HepG2 (cell line): ENCODE measurements around the gene USP36. TPM values are rescaled to one million over a fixed set of nuclear protein-coding genes. Genes with fewer than 3 reads are reported as not detected.

Experiments
- CSRNP2 ChIP-seq: sonication (generic); formaldehyde crosslinking; conservative IDR thresholded peaks from 2 replicates; pipeline ENCODE4 v1.8.0; 2022; ENCODE audit warnings: low read depth, missing genetic modification reagents
- HNRNPLL ChIP-seq: fragments of 200-400 bp; formaldehyde crosslinking; IDR thresholded peaks from 2 replicates; pipeline ENCODE4 v1.6.1; 2017; ENCODE audit warnings: mild to moderate bottlenecking, low read depth, low read length; ENCODE audit not compliant: poor library complexity, severe bottlenecking
- NFKBIZ ChIP-seq: IDR thresholded peaks from 2 replicates; pipeline ENCODE4 v1.6.1; 2018; ENCODE audit warnings: missing genetic modification reagents, missing compliant biosample characterization
- SMAD3 ChIP-seq: sonication (generic); formaldehyde crosslinking; IDR thresholded peaks from 2 replicates; pipeline ENCODE4 v1.4.0; 2020; ENCODE audit warnings: missing genetic modification reagents
- SMARCC2 ChIP-seq: fragments of 450-650 bp; IDR thresholded peaks from 2 replicates; pipeline ENCODE4 v1.6.1; 2017; ENCODE audit warnings: antibody characterized with exemption, mild to moderate bottlenecking
- ZNF136 ChIP-seq: sonication (generic); formaldehyde crosslinking; IDR thresholded peaks from 2 replicates; pipeline ENCODE4 v1.8.1; 2022; ENCODE audit warnings: low read depth, mild to moderate bottlenecking, moderate library complexity, missing genetic modification reagents
- ZNF160 ChIP-seq: sonication (generic); formaldehyde crosslinking; IDR thresholded peaks from 2 replicates; pipeline ENCODE4 v1.8.0; 2022; ENCODE audit warnings: mild to moderate bottlenecking, inconsistent platforms, missing genetic modification reagents
- ZNF276 ChIP-seq: sonication (generic); formaldehyde crosslinking; IDR thresholded peaks from 2 replicates; pipeline ENCODE4 v1.4.0; 2020; ENCODE audit warnings: mild to moderate bottlenecking, low read depth, missing genetic modification reagents
- ZNF329 ChIP-seq: sonication (generic); formaldehyde crosslinking; IDR thresholded peaks from 2 replicates; pipeline ENCODE4 v1.9.0; 2021; ENCODE audit warnings: low read depth, mild to moderate bottlenecking, missing genetic modification reagents
- ZNF7 ChIP-seq: IDR thresholded peaks from 2 replicates; pipeline ENCODE4 v1.6.1; 2016; ENCODE audit warnings: missing biosample characterization, missing genetic modification reagents
- ZNF878 ChIP-seq: sonication (generic); formaldehyde crosslinking; IDR thresholded peaks from 2 replicates; pipeline ENCODE4 v1.8.1; 2023; ENCODE audit warnings: mild to moderate bottlenecking, missing genetic modification reagents, moderate library complexity
- polyA plus RNA-seq, 8 experiments: library from polyadenylated mRNA; depleted of rRNA in 3 of 8; stranded (reverse) in 7 of 8; unstranded in 1 of 8; fragments of >200 nt; fragmentation: Illumina TruSeq in 4 of 8; extraction: Trizol in 4 of 8; gene quantifications; 2 replicates each; pipeline versions ENCODE4 v1.2.1 to v1.2.3, GENCODE V29; 2011 to 2016; ENCODE audit warnings: low read depth in 4 of 8, missing spikeins in 1 of 8, mixed read lengths in 1 of 8; ENCODE audit not compliant: insufficient read depth in 1 of 8
- total RNA-seq, 5 experiments: library from RNA; depleted of rRNA; stranded (reverse); fragments of >200 nt; fragmentation: Illumina TruSeq; extraction: Trizol; gene quantifications; 2 replicates each; pipeline ENCODE4 v1.2.3, GENCODE V29; 2016; ENCODE audit warnings: low read depth in 1 of 5
- TF ChIP-seq, protein P1 (sequence below): sonication (generic); formaldehyde crosslinking; IDR thresholded peaks from 2 replicates; pipeline ENCODE4 v1.4.0; 2020; ENCODE audit warnings: missing genetic modification reagents
- TF ChIP-seq, protein P2 (sequence below): IDR thresholded peaks from 2 replicates; pipeline ENCODE4 v1.4.0; 2020; ENCODE audit warnings: mild to moderate bottlenecking, missing genetic modification reagents
- TF ChIP-seq, protein P3 (sequence below): sonication (generic); formaldehyde crosslinking; IDR thresholded peaks from 2 replicates; pipeline ENCODE4 v1.5.1; 2020; ENCODE audit warnings: mild to moderate bottlenecking, moderate library complexity, missing genetic modification reagents

Gene USP36
- total and polyA plus RNA-seq, 2 of the 13 experiments (the other 11 are each of a cell fraction or from before 2014, with no cell fraction given) = 29.6 to 45.9 TPM

GRCh38 chr17:78751447-78752161 is 89.0 kb downstream of the USP36 start (continued):
- TF ChIP-seq, protein P1, sequence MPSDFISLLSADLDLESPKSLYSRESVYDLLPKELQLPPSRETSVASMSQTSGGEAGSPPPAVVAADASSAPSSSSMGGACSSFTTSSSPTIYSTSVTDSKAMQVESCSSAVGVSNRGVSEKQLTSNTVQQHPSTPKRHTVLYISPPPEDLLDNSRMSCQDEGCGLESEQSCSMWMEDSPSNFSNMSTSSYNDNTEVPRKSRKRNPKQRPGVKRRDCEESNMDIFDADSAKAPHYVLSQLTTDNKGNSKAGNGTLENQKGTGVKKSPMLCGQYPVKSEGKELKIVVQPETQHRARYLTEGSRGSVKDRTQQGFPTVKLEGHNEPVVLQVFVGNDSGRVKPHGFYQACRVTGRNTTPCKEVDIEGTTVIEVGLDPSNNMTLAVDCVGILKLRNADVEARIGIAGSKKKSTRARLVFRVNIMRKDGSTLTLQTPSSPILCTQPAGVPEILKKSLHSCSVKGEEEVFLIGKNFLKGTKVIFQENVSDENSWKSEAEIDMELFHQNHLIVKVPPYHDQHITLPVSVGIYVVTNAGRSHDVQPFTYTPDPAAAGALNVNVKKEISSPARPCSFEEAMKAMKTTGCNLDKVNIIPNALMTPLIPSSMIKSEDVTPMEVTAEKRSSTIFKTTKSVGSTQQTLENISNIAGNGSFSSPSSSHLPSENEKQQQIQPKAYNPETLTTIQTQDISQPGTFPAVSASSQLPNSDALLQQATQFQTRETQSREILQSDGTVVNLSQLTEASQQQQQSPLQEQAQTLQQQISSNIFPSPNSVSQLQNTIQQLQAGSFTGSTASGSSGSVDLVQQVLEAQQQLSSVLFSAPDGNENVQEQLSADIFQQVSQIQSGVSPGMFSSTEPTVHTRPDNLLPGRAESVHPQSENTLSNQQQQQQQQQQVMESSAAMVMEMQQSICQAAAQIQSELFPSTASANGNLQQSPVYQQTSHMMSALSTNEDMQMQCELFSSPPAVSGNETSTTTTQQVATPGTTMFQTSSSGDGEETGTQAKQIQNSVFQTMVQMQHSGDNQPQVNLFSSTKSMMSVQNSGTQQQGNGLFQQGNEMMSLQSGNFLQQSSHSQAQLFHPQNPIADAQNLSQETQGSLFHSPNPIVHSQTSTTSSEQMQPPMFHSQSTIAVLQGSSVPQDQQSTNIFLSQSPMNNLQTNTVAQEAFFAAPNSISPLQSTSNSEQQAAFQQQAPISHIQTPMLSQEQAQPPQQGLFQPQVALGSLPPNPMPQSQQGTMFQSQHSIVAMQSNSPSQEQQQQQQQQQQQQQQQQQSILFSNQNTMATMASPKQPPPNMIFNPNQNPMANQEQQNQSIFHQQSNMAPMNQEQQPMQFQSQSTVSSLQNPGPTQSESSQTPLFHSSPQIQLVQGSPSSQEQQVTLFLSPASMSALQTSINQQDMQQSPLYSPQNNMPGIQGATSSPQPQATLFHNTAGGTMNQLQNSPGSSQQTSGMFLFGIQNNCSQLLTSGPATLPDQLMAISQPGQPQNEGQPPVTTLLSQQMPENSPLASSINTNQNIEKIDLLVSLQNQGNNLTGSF (CRISPR knock-in tag) = no peak
- TF ChIP-seq ZNF276 (CRISPR knock-in tag) (no peak), NFKBIZ (CRISPR knock-in tag) (no peak), CSRNP2 (no peak), ZNF136 (CRISPR knock-in tag) (no peak), HNRNPLL (no peak), SMAD3 (CRISPR knock-in tag) (no peak), ZNF329 (no peak), ZNF160 (CRISPR knock-in tag) (no peak), ZNF7 (CRISPR knock-in tag) (no peak), SMARCC2 (no peak), ZNF878 (CRISPR knock-in tag) (no peak)
- TF ChIP-seq, protein P2, sequence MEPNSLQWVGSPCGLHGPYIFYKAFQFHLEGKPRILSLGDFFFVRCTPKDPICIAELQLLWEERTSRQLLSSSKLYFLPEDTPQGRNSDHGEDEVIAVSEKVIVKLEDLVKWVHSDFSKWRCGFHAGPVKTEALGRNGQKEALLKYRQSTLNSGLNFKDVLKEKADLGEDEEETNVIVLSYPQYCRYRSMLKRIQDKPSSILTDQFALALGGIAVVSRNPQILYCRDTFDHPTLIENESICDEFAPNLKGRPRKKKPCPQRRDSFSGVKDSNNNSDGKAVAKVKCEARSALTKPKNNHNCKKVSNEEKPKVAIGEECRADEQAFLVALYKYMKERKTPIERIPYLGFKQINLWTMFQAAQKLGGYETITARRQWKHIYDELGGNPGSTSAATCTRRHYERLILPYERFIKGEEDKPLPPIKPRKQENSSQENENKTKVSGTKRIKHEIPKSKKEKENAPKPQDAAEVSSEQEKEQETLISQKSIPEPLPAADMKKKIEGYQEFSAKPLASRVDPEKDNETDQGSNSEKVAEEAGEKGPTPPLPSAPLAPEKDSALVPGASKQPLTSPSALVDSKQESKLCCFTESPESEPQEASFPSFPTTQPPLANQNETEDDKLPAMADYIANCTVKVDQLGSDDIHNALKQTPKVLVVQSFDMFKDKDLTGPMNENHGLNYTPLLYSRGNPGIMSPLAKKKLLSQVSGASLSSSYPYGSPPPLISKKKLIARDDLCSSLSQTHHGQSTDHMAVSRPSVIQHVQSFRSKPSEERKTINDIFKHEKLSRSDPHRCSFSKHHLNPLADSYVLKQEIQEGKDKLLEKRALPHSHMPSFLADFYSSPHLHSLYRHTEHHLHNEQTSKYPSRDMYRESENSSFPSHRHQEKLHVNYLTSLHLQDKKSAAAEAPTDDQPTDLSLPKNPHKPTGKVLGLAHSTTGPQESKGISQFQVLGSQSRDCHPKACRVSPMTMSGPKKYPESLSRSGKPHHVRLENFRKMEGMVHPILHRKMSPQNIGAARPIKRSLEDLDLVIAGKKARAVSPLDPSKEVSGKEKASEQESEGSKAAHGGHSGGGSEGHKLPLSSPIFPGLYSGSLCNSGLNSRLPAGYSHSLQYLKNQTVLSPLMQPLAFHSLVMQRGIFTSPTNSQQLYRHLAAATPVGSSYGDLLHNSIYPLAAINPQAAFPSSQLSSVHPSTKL (CRISPR knock-in tag) = peak; percentile 57; the same call in 1 of the 2 replicates
- TF ChIP-seq, protein P3, sequence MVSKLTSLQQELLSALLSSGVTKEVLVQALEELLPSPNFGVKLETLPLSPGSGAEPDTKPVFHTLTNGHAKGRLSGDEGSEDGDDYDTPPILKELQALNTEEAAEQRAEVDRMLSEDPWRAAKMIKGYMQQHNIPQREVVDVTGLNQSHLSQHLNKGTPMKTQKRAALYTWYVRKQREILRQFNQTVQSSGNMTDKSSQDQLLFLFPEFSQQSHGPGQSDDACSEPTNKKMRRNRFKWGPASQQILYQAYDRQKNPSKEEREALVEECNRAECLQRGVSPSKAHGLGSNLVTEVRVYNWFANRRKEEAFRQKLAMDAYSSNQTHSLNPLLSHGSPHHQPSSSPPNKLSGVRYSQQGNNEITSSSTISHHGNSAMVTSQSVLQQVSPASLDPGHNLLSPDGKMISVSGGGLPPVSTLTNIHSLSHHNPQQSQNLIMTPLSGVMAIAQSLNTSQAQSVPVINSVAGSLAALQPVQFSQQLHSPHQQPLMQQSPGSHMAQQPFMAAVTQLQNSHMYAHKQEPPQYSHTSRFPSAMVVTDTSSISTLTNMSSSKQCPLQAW (CRISPR knock-in tag) = 0 out of 2 replicates have a peak, but pooled peaks have one; percentile 19
